GM19372 (cell line): ENCODE measurements around the gene MYO1A.
"Not testable (repeated sequence)": the region's sequence is repeated elsewhere in the genome, so short reads cannot be mapped to it uniquely, and the experiment has no call there.

ENCODE experiments used
- ATAC-seq: cut with Tn5 transposase; IDR thresholded peaks from one replicate; pipeline ENCODE4 v1.9.1; 2021; ENCODE audit warnings: mild to moderate bottlenecking, low read depth, moderate library complexity; ENCODE audit not compliant: unreplicated experiment

MYO1A gene

GRCh38 chr12:57019983-57020719 lies 29.8 kb downstream of the MYO1A start:
- ATAC-seq, result no peak

GRCh38 chr12:57018906-57019305 lies 31.0 kb downstream of the MYO1A start:
- no peak for ATAC-seq

- ATAC-seq, result not testable (repeated sequence)
Measured at GRCh38 chr12:57018353-57018752, 31.6 kb downstream of the MYO1A start.

- no peak for ATAC-seq
Measured at GRCh38 chr12:57016348-57016747, 33.6 kb downstream of the MYO1A start, which contains the start of gene TAC3. Gene TAC3 (minus strand): TSS chr12:57016529. CDS start chr12:57015797, 732 bp downstream.

GRCh38 chr12:57012600-57013465 lies 37.1 kb downstream of the MYO1A start:
- no peak for ATAC-seq

GRCh38 chr12:57011438-57012424 lies 38.2 kb downstream of the MYO1A start:
- no peak for ATAC-seq

- ATAC-seq, result no peak
Measured at GRCh38 chr12:57010627-57011247, 39.2 kb downstream of the MYO1A start.

GRCh38 chr12:57009949-57010626 lies 39.8 kb downstream of the MYO1A start:
- no peak for ATAC-seq

GRCh38 chr12:57008178-57008577 lies 41.8 kb downstream of the MYO1A start:
- ATAC-seq, result no peak

- ATAC-seq, result no peak
Measured at GRCh38 chr12:57006809-57007475, 43.0 kb downstream of the MYO1A start.

GRCh38 chr12:57005980-57006808 lies 43.7 kb downstream of the MYO1A start, which contains the start of gene ZBTB39:
Gene ZBTB39 (minus strand): TSS chr12:57006546. CDS start chr12:57004917, 1,629 bp downstream.
- peak; percentile 71 for ATAC-seq

GRCh38 chr12:57004651-57005050 lies 45.3 kb downstream of the MYO1A start:
- ATAC-seq, result no peak

- no peak for ATAC-seq
Measured at GRCh38 chr12:57003395-57003794, 46.5 kb downstream of the MYO1A start.

GRCh38 chr12:57001448-57001906 lies 48.5 kb downstream of the MYO1A start:
- no peak for ATAC-seq

- no peak for ATAC-seq
Measured at GRCh38 chr12:57000393-57000792, 49.5 kb downstream of the MYO1A start.

GRCh38 chr12:56999456-56999855 lies 50.5 kb downstream of the MYO1A start:
- ATAC-seq, result no peak

- peak; percentile 85 for ATAC-seq
Measured at GRCh38 chr12:56998981-56999380, 50.9 kb downstream of the MYO1A start.

GRCh38 chr12:56998316-56998715 lies 51.6 kb downstream of the MYO1A start:
- ATAC-seq, result no peak
